Neuron (in vitro differentiated cells): ENCODE results near the gene ARSK.

ENCODE experiments used
- H2AFZ ChIP-seq: one replicate; pipeline ENCODE4 v1.6.1; 2013; ENCODE audit warnings: low read depth, mild to moderate bottlenecking, inconsistent platforms, low read length, moderate library complexity
- H3K27me3 ChIP-seq: one replicate; pipeline ENCODE4 v1.6.1; 2013; ENCODE audit warnings: low read length; ENCODE audit not compliant: insufficient read depth
- H3K36me3 ChIP-seq: one replicate; pipeline ENCODE4 v1.6.1; 2013; ENCODE audit warnings: low read length; ENCODE audit not compliant: insufficient read depth
- H3K4me1 ChIP-seq: one replicate; pipeline ENCODE4 v1.6.1; 2013; ENCODE audit warnings: low read length; ENCODE audit not compliant: insufficient read depth
- H3K4me3 ChIP-seq: 2 replicates; pipeline ENCODE4 v1.5.1; 2013; ENCODE audit warnings: mild to moderate bottlenecking, low read length, moderate library complexity
- H3K9me3 ChIP-seq: one replicate; pipeline ENCODE4 v1.6.1; 2013; ENCODE audit warnings: low read length

ARSK gene

DNA sequence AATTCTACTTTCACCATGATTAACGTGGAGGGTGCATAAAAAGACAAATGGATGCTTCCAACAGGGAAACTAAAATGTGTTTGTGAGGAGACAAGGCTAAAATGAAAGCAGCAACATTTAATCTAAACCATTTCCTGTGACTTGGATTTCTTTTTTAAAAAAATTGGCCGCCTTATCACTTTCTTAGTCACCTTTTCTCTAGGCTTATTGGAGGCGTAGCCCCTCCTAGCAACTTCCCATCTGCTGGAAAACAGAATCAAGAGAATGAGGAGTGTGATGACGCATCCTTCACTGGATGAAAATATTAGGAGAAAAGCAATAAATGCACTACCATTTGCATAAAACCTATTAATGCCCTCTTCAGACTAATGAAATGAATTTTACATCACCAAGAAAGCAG is 64.2 kb downstream of the ARSK start:
- Histone ChIP-seq H3K9me3 (no peaks in the 10 kb centered on the region), H2AFZ (no peak overlapping the region), H3K4me3 (no peak overlapping the region), H3K4me1 (peaks cover 4% of the 10 kb centered on the region), H3K27me3 (peaks cover 56% of the 10 kb centered on the region), H3K36me3 (no peaks in the 10 kb centered on the region)

DNA sequence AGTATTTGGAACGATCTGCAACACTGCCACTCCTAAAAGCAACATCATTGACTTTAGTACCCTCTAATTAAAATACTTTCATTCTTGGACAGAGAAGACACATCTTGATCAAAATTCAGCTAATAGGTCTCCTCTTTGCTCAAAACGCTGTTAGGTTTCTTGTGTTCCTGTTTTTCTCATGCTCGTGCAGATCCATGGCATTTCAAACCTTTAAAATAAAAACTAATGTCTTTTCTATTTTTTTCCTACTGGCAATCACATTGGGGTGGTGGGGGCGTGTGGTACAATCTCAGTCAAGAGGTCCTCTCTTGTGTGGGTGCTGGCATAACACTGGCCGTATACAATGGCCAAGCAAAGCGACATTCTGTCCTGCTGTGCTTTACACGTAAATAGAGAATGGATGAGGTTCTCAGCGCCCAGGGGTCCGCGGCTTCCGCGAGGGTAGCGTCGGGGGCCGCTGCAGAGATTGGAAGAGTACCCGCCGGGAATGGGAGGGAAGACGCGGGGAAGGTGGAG is 64.7 kb downstream of the ARSK start:
- H3K27me3 ChIP-seq, result peaks cover 56% of the 10 kb centered on the region
- H3K4me1 ChIP-seq, result peaks cover 4% of the 10 kb centered on the region
- H2AFZ ChIP-seq, result peak overlapping the region; percentile 75
- peak overlapping the region; percentile 40 for H3K4me3 ChIP-seq
- H3K9me3 ChIP-seq, result no peaks in the 10 kb centered on the region
- no peaks in the 10 kb centered on the region for H3K36me3 ChIP-seq

DNA sequence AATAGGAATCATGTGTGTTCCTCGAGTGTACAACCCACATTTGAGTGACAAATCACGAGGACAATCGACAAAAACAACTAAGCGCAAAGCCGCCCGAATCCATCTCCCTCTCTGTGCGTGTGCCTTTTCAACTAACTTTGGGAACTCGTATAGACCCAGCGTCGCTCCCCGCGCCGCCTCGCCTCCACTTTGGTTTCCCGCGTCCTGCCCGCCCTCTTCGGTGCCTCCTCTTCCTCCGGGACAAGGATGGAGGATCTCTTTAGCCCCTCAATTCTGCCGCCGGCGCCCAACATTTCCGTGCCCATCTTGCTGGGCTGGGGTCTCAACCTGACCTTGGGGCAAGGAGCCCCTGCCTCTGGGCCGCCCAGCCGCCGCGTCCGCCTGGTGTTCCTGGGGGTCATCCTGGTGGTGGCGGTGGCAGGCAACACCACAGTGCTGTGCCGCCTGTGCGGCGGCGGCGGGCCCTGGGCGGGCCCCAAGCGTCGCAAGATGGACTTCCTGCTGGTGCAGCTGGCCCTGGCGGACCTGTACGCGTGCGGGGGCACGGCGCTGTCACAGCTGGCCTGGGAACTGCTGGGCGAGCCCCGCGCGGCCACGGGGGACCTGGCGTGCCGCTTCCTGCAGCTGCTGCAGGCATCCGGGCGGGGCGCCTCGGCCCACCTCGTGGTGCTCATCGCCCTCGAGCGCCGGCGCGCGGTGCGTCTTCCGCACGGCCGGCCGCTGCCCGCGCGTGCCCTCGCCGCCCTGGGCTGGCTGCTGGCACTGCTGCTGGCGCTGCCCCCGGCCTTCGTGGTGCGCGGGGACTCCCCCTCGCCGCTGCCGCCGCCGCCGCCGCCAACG is 65.3 kb downstream of the ARSK start, which contains the start of gene GPR150:
GPR150 (plus strand) TSS at position 58 of the 840 bp plus-strand sequence; CDS start at position 247, 189 bp downstream.
- Histone ChIP-seq H3K9me3 (no peaks in the 10 kb centered on the region), H3K4me1 (peaks cover 4% of the 10 kb centered on the region), H3K36me3 (no peaks in the 10 kb centered on the region), H2AFZ (peak within 1 kb of the TSS; percentile 75), H3K4me3 (peak within 1 kb of the TSS; percentile 40), H3K27me3 (peaks cover 56% of the 10 kb centered on the region)

DNA sequence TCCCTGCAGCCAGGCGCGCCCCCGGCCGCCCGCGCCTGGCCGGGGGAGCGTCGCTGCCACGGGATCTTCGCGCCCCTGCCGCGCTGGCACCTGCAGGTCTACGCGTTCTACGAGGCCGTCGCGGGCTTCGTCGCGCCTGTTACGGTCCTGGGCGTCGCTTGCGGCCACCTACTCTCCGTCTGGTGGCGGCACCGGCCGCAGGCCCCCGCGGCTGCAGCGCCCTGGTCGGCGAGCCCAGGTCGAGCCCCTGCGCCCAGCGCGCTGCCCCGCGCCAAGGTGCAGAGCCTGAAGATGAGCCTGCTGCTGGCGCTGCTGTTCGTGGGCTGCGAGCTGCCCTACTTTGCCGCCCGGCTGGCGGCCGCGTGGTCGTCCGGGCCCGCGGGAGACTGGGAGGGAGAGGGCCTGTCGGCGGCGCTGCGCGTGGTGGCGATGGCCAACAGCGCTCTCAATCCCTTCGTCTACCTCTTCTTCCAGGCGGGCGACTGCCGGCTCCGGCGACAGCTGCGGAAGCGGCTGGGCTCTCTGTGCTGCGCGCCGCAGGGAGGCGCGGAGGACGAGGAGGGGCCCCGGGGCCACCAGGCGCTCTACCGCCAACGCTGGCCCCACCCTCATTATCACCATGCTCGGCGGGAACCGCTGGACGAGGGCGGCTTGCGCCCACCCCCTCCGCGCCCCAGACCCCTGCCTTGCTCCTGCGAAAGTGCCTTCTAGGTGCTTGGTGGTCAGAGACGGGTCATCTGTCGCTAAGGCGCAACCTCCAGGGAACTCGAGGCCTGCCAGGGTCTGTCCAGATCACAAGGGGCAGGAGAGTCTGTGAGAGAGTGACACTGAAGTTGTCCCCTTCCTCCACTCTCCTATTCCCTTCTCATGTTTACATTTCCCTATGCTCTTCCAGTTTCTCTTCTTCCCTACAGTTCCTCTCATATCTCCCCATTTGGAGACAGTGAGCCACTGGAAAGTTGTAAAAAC is 66.3 kb downstream of the ARSK start:
- Histone ChIP-seq H3K4me3 (peak overlapping the region; percentile 40), H3K4me1 (peaks cover 4% of the 10 kb centered on the region), H3K36me3 (no peaks in the 10 kb centered on the region), H3K9me3 (no peaks in the 10 kb centered on the region), H3K27me3 (peaks cover 59% of the 10 kb centered on the region), H2AFZ (peak overlapping the region; percentile 75)

DNA sequence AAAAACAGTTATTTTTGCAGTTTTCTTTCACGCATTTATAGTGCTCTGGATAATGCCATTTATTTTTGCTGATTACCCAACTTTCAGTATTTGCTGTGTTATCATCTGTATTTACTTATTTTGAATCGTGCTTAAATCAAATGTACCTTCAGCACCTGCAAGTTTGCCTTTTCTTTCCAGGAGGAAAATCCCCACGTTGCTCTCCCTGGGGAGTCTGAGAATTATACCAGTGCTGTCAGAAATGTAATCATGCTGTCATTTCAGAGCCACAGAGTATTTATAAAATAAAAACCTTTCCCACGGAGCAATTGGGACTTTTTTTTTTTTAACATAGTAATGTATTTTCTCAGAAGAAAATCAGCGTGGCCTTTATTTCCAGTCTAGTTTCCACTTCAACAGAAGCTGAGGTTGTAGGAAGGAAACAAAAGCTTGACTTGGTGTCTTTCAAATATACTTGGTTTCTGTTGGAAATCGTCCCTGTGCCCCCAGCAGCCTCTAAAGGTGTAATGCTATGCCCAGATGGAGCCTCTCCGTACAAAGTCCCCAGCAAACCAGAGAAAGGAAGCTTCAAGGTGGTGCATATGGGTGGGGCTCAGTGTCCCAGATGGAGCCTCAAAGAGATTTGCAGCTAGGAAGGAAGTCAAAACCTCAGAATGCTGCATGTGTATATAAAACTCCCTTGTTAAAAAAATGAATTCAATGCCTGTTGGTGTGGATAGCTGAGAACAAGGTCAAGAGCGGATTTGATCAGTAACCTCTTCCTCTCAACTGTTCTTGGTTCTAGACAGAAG is 67.1 kb downstream of the ARSK start:
- Histone ChIP-seq H3K9me3 (peaks cover 2% of the 10 kb centered on the region), H3K4me3 (no peak overlapping the region), H3K27me3 (peaks cover 57% of the 10 kb centered on the region), H2AFZ (no peak overlapping the region), H3K36me3 (no peaks in the 10 kb centered on the region), H3K4me1 (peaks cover 4% of the 10 kb centered on the region)

DNA sequence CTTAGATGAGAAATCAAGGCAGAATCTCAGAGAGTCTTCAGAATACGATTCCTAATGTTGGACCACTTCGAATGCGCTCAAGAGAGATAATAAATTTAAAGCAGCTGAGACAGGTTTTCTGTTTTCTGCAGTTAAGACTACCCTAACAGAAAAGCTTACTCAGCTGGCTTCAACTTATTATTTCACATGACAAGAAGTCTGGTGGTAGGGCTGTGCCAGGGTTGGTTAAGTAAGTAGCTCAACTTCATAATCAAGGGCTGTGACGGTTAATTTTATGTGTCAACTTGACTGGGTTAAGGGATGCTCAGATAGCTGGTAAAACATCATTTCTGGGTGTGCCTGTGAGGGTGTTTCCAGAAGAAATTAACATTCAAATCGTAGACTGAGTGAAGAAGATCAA is 68.8 kb downstream of the ARSK start:
- Histone ChIP-seq H3K36me3 (no peaks in the 10 kb centered on the region), H3K4me3 (no peak overlapping the region), H3K27me3 (peaks cover 49% of the 10 kb centered on the region), H3K9me3 (peaks cover 5% of the 10 kb centered on the region), H3K4me1 (peaks cover 4% of the 10 kb centered on the region), H2AFZ (no peak overlapping the region)

DNA sequence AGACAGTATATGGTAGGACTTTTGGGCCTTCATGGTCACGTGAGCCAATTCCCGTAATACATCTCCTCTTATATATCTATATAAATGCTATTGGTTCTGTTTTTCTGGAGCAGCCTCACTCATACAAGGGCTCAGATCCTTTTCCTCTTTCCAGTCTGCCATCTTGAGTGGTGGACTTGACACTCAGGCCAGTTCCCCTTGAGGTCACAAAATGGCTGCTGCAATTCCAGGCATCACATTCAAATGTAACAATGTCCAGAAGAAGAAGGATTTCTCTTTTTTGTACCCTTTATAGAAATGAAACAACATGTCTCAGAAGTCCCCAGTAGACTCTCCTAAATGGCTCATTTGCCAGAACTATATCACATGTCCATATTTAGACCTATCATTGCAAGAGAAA is 69.5 kb downstream of the ARSK start:
- peaks cover 4% of the 10 kb centered on the region for H3K4me1 ChIP-seq
- H3K27me3 ChIP-seq, result peaks cover 43% of the 10 kb centered on the region
- H3K36me3 ChIP-seq, result no peaks in the 10 kb centered on the region
- H2AFZ ChIP-seq, result no peak overlapping the region
- H3K4me3 ChIP-seq, result no peak overlapping the region
- H3K9me3 ChIP-seq, result peaks cover 5% of the 10 kb centered on the region

DNA sequence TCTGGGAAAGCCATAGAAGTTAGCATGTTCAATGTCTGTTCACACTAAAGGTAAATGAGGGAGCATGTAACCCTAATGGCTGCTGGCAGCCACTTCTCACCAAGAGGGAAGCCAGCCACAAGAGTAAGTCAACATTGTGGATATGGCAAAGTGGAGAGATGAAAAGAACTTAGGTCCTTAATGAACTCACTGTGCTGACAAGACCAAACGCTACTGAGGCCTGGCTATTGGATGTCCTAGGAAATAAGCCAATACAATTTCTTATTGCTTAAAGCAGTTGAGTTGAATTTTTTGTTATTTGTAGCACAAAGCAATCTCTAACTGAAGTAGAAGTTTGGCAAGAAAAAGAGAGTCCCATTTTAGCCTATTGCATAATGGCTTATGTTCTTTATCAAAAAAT is 71.8 kb downstream of the ARSK start:
- Histone ChIP-seq H3K4me1 (no peaks in the 10 kb centered on the region), H2AFZ (no peak overlapping the region)

DNA sequence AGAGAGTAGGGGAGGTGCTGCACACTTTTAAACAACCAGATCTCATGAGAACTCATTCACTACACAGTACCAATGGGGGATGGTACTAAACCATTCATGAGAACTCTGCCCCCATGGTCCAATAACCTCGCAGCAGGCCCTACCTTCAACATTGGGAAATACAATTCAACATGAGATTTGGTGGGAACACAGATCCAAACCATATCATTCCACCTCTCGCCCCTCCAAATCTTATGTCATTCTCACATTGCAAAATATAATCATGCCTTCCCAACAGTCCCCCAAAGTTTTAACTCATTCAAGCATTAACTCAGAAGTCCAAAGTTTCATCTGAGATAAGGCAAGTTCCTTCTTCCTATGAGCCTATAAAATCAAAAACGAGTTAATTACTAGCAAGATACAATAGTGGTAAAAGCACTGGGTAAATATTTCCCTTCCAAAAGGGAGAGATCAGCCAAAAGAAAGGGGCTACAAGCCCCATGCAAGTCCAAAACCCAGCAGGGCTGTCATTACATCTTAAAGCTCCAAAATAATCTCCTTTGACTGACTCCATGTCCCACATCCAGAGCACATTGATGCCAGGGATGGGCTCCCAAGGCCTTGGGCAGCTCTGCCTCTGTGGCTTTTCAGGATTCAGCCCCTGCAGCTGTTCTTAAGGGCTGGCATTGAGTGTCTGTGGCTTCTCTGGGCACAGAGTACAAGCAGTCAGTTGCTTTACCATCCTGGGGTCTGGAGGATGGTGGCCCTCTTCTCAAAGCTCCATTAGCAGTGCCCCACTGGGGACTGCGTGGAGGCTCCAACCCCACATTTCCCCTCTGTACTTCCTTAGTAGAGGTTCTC is 73.3 kb downstream of the ARSK start:
- Histone ChIP-seq H3K9me3 (peaks cover 5% of the 10 kb centered on the region), H3K4me3 (no peak overlapping the region), H2AFZ (no peak overlapping the region), H3K27me3 (peaks cover 5% of the 10 kb centered on the region), H3K36me3 (no peaks in the 10 kb centered on the region), H3K4me1 (no peaks in the 10 kb centered on the region)

More for the DNA sequence above, 71.8 kb downstream of the ARSK start:
- Histone ChIP-seq H3K9me3 (peaks cover 5% of the 10 kb centered on the region), H3K4me3 (no peak overlapping the region), H3K36me3 (no peaks in the 10 kb centered on the region), H3K27me3 (peaks cover 20% of the 10 kb centered on the region)

DNA sequence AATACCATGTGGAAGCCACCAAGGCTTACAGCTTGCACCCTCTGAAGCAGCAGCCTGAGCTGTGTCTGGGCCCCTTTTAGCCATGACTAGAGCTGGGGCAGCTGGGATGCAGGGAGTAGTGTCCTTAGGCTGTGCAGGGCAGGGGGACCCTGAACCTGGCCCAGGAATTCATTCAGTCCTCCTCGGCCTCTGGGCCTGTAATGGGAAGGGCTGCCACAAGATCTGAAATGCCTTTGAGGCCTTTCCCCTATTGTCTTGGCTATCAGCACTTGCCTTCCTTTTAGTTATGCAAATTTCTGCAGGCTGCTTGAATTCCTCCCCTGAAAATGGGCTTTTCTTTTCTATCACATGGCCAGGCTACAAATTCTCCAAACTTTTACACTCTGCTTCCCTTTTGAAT is 74.0 kb downstream of the ARSK start:
- H3K4me1 ChIP-seq, result no peaks in the 10 kb centered on the region
- H3K4me3 ChIP-seq, result no peak overlapping the region
- peaks cover 3% of the 10 kb centered on the region for H3K27me3 ChIP-seq
- no peaks in the 10 kb centered on the region for H3K36me3 ChIP-seq
- H3K9me3 ChIP-seq, result peaks cover 5% of the 10 kb centered on the region
- H2AFZ ChIP-seq, result no peak overlapping the region

DNA sequence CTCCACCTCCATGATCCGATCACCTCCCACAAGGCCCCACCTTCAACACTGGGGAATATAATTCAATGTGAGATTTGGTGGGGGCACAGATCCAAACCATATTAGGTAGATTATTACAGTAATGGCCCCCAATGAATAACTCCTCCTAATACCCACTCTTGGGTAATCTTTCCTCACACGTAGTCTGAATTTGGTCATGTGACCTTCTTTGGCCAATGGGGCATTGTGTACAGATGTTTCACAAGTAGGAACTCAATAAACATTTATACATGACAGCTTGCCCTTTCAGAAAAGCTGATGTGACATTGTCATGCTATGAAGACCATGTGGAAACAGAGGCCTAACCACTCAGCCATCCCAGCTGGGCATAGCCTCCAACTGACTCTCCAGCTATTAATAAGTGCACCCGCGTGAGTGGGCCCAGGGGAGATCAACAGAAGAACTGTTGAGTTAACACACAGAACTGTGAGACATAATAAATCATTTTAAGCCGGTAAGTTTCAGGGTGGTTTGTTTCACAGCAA is 75.6 kb downstream of the ARSK start:
- Histone ChIP-seq H2AFZ (no peak overlapping the region), H3K9me3 (peaks cover 5% of the 10 kb centered on the region), H3K4me3 (no peak overlapping the region), H3K4me1 (no peaks in the 10 kb centered on the region), H3K27me3 (peaks cover 1% of the 10 kb centered on the region), H3K36me3 (no peaks in the 10 kb centered on the region)
